OCI-LY1 (cell line): Measurements from ENCODE around the gene PPP1R12B.

Experiments
- H2AFZ ChIP-seq: fragments of 200-600 bp; sonication (generic), shearing (Covaris generic); 2 replicates; pipeline ENCODE4 v1.6.0; 2014; ENCODE audit warnings: antibody characterized with exemption, mild to moderate bottlenecking, low read length
- H3F3A ChIP-seq: fragments of 200-600 bp; sonication (generic), shearing (Covaris generic); 2 replicates; pipeline ENCODE4 v1.6.0; 2014; ENCODE audit warnings: mild to moderate bottlenecking, antibody characterized with exemption, low read length, moderate library complexity; ENCODE audit not compliant: insufficient read depth
- H3K27ac ChIP-seq: fragments of 200-600 bp; sonication (generic); 2 replicates; pipeline ENCODE4 v1.5.1; 2014; ENCODE audit warnings: low read length, mixed run types, mild to moderate bottlenecking, low read depth; ENCODE audit not compliant: poor library complexity, severe bottlenecking
- H3K27me3 ChIP-seq: fragments of 200-600 bp; sonication (generic); 2 replicates; pipeline ENCODE4 v1.6.0; 2014; ENCODE audit warnings: antibody characterized with exemption, mild to moderate bottlenecking, low read length, moderate library complexity; ENCODE audit not compliant: insufficient read depth
- H3K36me3 ChIP-seq: fragments of 200-600 bp; sonication (generic); 2 replicates; pipeline ENCODE4 v1.6.1; 2014; ENCODE audit warnings: mild to moderate bottlenecking, antibody characterized with exemption, low read length, moderate library complexity, mixed read lengths; ENCODE audit not compliant: insufficient read depth
- H3K4me1 ChIP-seq: fragments of 200-600 bp; sonication (generic); 2 replicates; pipeline ENCODE4 v1.5.1; 2014; ENCODE audit warnings: mild to moderate bottlenecking, low read length, moderate library complexity; ENCODE audit not compliant: insufficient read depth, severe bottlenecking
- H3K4me2 ChIP-seq: fragments of 200-600 bp; sonication (generic), shearing (Covaris generic); 2 replicates; pipeline ENCODE4 v1.6.1; 2014; ENCODE audit warnings: low read length
- H3K4me3 ChIP-seq: fragments of 200-600 bp; sonication (generic); 2 replicates; pipeline ENCODE4 v1.5.1; 2014; ENCODE audit warnings: low read length, low read depth, mild to moderate bottlenecking, mixed read lengths; ENCODE audit not compliant: poor library complexity, severe bottlenecking
- H3K79me2 ChIP-seq: fragments of 200-600 bp; shearing (Covaris generic); 2 replicates; pipeline ENCODE4 v1.6.1; 2016; ENCODE audit warnings: mixed run types, low read length, mixed read lengths; ENCODE audit not compliant: insufficient read depth
- H3K9ac ChIP-seq: fragments of 200-600 bp; sonication (generic), shearing (Covaris generic); 2 replicates; pipeline ENCODE4 v1.6.1; 2014; ENCODE audit warnings: mild to moderate bottlenecking, low read length, mixed read lengths
- H3K9me2 ChIP-seq: fragments of 200-600 bp; sonication (generic), shearing (Covaris generic); 2 replicates; pipeline ENCODE4 v1.6.1; 2014; ENCODE audit warnings: low read depth, mild to moderate bottlenecking, low read length, mixed read lengths
- H3K9me3 ChIP-seq: fragments of 200-600 bp; shearing (Covaris generic); 2 replicates; pipeline ENCODE4 v1.6.1; 2014; ENCODE audit warnings: low read length, mixed read lengths
- H4K20me1 ChIP-seq: fragments of 200-600 bp; sonication (generic), shearing (Covaris generic); 2 replicates; pipeline ENCODE4 v1.6.0; 2016; ENCODE audit warnings: mild to moderate bottlenecking, low read length; ENCODE audit not compliant: insufficient read depth
- CTCF ChIP-seq: fragments of 200-600 bp; sonication (generic), shearing (Covaris generic); IDR thresholded peaks from 2 replicates; pipeline ENCODE4 v1.5.1; 2017; ENCODE audit warnings: mild to moderate bottlenecking, antibody characterized with exemption, low read length, moderate library complexity, mixed read lengths
- EZH2 ChIP-seq: fragments of 200-600 bp; sonication (generic), shearing (Covaris generic); IDR thresholded peaks from 2 replicates; pipeline ENCODE4 v1.8.0; 2017; ENCODE audit warnings: borderline replicate concordance, mixed run types, mild to moderate bottlenecking, antibody characterized with exemption, low read length, moderate library complexity, mixed read lengths

PPP1R12B gene

DNA sequence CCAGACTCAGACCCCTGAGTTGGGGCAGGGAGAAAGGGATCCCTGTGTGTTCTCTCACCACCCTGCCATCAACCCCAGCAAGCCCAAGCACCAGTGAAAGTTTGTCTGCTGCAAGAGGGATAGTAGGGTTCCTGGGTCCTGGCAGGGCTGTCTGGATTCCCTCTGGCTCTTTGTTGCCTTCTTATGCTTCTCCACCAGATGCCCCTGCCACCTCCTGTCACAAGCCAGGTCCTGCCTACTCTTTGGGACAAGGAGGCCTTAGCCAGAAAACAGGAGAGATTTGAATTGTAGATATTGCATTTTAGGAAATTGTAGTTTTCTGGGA, 28.5 kb upstream of the PPP1R12B start:
- H3K79me2 ChIP-seq: no peaks in the 10 kb centered on the region
- H3K27me3 ChIP-seq: 0 out of 2 replicates have a peak, but pooled peaks cover 8% of the 10 kb centered on the region
- H2AFZ ChIP-seq: no peak overlapping the region
- no peaks in the 10 kb centered on the region for H3K4me1 ChIP-seq
- no peak overlapping the region for H3K4me3 ChIP-seq
- H3K4me2 ChIP-seq: no peak overlapping the region
- TF ChIP-seq CTCF (no peak), EZH2 (no peak)
- no peaks in the 10 kb centered on the region for H3K36me3 ChIP-seq
- H3K9ac ChIP-seq: no peak overlapping the region
- H3K9me3 ChIP-seq: no peaks in the 10 kb centered on the region
- no peaks in the 10 kb centered on the region for H4K20me1 ChIP-seq
- no peaks in the 10 kb centered on the region for H3K9me2 ChIP-seq
- no peak overlapping the region for H3K27ac ChIP-seq
- no peaks in the 10 kb centered on the region for H3F3A ChIP-seq

- H3K9ac ChIP-seq: no peak overlapping the region
- TF ChIP-seq EZH2 (no peak), CTCF (no peak)
- no peak overlapping the region for H3K4me2 ChIP-seq
- H3K79me2 ChIP-seq: no peaks in the 10 kb centered on the region
- no peak overlapping the region for H3K4me3 ChIP-seq
- H3K9me3 ChIP-seq: no peaks in the 10 kb centered on the region
- H3F3A ChIP-seq: no peaks in the 10 kb centered on the region
- H2AFZ ChIP-seq: no peak overlapping the region
- H4K20me1 ChIP-seq: no peaks in the 10 kb centered on the region
- no peak overlapping the region for H3K27ac ChIP-seq
- H3K36me3 ChIP-seq: peaks cover 4% of the 10 kb centered on the region; the same call in 1 of the 2 replicates
- no peaks in the 10 kb centered on the region for H3K27me3 ChIP-seq
- H3K4me1 ChIP-seq: no peaks in the 10 kb centered on the region
- H3K9me2 ChIP-seq: no peaks in the 10 kb centered on the region
These were observed 24.8 kb upstream of the PPP1R12B start for GRCh38 chr1:202323731-202324130.

- H3K27ac ChIP-seq: no peak overlapping the region
- TF ChIP-seq CTCF (no peak), EZH2 (no peak)
- no peak overlapping the region for H3K9ac ChIP-seq
- no peak overlapping the region for H3K4me3 ChIP-seq
- no peaks in the 10 kb centered on the region for H3K9me3 ChIP-seq
- H3K4me2 ChIP-seq: no peak overlapping the region
- H3K4me1 ChIP-seq: no peaks in the 10 kb centered on the region
- H3K9me2 ChIP-seq: no peaks in the 10 kb centered on the region
- H3F3A ChIP-seq: no peaks in the 10 kb centered on the region
- H2AFZ ChIP-seq: no peak overlapping the region
- peaks cover 13% of the 10 kb centered on the region; the same call in 1 of the 2 replicates for H3K36me3 ChIP-seq
- no peaks in the 10 kb centered on the region for H3K79me2 ChIP-seq
- H3K27me3 ChIP-seq: no peaks in the 10 kb centered on the region
- H4K20me1 ChIP-seq: no peaks in the 10 kb centered on the region
These were observed 23.9 kb upstream of the PPP1R12B start for GRCh38 chr1:202324646-202325045.
